Brain pericyte (primary cell): Measurements from ENCODE around the gene NDC1.
"Not testable (repeated sequence)": the region's sequence is repeated elsewhere in the genome, so short reads cannot be mapped to it uniquely, and the experiment has no call there.

Experiments used
- DNase-seq: peaks from one replicate; pipeline ENCODE4 v3.0.0-alpha.2; 2012; ENCODE audit warnings: low read depth, low spot score

Gene NDC1

DNA sequence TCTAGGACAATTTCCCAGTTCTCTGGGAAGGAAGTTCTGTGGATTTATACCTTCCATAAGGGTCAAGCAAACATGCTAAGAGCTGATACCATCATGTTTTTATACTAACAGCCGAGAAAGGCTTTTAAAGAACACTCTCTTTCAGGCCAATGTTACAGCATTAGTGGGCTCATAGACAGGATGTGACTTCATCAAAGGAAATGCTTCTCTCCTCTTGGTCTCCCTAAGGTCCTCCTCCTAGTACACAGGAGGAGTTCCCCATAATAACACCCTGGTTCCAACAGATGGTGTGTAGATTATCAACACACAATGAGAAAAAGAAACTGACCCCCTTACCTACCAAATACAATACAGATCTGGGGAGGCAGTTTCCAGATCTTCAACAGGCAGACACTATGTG lies 72.4 kb downstream of the NDC1 start:
- DNase-seq: no peak

DNA sequence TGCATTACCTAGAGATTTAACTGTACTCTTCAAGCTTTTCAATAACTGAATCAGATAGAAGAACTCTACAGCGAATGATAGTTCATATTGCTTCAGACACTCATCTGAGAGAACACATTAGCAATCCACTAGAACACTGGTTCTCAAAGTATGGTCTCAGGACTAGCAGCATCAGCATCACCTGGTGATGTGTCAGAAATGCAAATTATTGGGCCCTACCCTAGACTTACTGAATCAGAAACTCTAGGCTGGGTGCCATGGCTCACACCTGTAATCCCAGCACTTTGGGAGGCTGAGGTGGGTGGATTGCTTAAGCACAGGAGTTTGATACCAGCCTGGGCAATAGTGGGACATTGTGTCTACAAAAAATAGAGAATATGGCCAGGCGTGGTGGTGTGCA lies 74.2 kb downstream of the NDC1 start:
- DNase-seq: no peak

DNA sequence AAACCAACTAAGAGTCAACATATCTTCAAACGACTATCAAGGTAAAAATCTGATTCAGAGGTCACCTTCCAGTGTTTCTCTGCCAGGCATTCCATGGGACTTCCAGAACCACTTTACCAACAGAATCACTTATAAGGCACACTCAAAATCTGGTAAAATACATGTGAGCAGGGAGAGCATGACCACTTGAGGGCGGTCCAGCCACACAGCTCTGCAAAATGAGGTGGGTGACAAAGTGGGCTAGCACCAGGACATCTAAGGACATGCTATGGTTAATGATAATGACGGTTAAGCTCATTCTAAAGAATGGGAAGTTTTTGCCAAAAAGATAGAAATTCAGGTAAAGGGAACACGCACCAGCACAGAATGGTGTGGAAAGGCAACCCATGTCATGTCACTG lies 74.6 kb downstream of the NDC1 start:
- DNase-seq: no peak

DNA sequence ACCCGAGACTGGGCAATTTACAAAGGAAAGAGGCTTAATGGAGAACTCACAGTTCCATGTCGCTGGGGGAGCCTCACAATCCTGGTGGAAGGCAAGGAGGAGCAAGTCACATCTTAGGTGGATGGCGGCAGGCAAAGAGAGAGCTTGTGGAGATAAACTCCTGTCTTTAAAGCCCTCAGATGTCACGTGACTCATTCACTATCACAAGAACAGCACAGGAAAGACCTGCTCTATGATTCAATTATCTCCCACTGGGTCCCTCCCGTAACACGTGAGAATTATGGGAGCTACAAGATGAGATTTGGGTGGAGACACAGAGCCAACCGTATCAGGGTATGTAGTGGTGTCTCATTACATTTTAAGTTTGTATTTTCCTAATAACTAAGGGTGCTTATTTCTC lies 77.6 kb downstream of the NDC1 start:
- DNase-seq: not testable (repeated sequence)

DNA sequence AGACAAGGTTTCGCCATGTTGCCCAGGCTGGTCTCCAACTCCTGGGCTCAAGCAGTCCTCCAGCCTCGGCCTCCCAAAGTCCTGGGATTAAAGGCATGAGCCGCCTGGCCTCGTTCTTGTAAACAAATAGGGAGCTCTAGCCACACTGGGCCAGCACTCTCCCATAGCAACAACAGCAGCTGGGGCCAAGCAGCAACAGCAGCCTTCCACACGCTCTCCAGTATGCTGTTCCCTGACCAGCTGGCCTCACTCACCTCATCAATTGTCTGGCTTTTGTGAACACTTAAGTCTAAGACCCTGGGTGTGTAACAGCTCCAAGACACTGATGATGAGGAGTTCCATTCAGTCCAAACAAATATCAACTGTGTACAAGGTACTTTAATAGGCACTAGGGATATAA lies 82.2 kb downstream of the NDC1 start:
- no peak for DNase-seq

DNA sequence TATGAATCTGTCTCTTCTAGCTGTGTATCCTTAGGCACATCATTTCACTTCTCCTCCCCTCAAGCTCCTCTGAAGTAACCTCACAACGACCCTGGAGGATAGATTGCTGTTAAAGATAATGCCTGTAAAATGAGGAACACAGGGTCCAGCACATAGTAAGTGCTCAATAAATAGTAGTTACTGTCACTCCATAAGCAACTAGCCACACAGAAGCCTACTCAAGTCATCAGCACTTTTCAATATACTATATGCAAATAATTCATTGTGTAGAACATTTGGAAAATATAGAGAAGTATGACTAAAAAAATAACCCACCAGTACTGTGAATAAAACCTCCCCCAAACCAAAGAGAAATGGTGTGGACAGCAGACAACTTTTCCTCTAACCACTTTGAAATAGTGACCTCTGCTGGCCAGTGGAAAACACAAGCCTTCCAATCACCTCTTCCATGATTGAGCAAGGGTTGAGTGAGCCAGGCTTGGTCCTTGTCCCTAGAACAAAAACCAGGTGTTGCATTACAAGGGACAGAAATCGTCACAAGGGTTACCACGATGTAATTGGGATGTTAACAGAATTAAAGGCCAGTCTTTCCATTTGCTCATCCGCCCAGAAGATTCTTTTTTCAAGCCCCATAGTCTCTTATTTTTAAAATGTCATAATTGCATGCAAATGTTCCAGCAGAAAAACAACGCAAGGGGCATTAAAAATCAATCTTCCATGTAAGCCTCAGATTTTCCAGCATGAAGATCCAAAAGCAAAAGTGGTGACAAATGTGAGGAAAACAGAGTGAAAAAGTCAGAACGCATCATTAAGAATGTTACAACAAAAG lies 83.4 kb downstream of the NDC1 start:
- DNase-seq: no peak

DNA sequence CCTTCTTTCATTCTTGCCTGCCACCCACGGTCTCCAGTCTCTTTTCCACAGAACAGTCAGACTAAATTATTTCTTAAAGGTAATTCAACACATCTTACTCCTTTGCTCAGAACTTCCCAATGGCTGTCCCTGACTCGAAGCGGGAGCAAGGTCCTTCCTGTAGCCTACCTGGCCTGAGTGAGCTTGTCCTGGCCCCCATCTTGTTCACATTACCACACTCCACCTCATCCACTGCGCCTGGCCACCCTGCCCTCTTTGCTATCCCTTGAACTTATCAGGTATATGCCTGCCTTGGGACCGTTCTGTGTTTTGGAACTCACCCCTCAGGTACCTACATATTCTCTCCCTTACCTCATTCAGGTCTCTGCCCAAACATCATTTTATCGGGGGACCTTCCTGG lies 85.8 kb downstream of the NDC1 start:
- no peak for DNase-seq

DNA sequence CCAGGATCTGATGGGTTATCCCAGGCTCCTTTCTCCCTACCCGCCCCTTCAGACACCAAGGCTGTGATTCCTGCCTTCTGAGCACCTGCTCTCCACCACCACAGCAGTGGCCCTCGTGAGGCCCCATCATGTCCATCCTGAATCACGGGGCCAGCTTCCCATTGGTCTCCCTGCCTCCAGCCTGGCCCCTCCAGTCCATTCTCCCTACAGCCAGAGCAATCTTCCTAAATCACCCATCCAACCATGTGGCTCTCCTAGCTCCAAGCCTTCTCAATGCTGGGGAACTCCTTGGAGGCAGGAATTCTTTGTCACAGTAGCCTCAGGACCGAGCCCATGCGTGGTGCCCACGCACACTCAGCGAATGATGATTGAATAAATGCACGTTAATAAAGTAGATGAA lies 90.3 kb downstream of the NDC1 start:
- DNase-seq: no peak

DNA sequence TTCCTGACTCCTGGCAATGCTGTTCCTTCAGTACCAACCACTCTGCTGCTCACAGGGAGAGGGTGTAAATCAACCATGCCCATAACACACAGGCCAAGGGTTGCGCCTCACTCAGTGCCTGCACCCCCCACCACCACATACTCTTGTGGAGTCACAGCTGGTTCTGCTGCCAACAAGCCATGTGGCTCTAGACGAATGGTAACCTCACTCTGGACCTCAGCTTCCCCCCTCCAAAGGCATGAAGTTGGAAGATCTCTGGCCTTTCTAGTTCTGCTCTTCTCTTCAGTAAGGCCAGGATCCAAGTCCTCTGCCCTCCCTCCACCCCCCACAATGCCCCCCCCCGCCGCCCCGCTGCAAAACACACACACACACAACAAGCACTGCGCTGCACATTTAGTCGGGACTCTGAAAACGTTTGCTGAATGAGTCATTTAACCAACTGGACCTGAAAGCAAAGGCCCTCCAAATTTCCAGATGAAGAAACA lies 97.4 kb downstream of the NDC1 start:
- DNase-seq: no peak

DNA sequence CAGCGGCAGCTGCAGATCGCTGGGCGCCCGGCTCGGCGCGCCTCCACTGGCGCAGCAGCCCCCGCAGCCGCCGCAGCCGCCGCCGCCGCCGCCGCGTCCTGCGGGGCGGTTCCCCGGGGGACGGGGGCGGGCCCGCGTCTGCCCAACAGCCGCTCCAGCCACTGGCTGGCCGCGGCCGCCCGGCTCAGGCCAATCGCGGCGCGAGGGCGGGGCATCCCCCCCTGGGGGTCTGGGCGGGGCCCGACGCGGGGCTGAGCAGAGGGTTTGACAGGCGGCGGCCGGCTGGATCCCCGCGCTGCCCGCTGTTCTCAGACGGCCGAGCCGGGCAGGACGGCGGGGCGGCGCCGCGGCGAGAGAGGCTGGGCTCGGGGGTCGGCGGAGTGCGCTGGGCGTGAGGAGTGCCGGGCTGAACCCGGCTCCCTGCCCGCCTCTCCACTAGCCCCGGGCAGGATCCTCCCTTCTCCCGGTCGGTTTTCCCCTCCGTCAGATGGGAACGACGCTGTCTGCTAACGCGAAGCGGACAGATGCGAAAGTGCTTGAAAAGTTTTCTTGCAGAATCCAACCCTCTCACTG lies 98.9 kb downstream of the NDC1 start, which contains the start of gene GLIS1:
TSS of gene GLIS1 (minus strand) at position 56 of the 573 bp plus-strand sequence. CDS start 1,100 bp downstream, outside the sequence.
- DNase-seq: no peak

DNA sequence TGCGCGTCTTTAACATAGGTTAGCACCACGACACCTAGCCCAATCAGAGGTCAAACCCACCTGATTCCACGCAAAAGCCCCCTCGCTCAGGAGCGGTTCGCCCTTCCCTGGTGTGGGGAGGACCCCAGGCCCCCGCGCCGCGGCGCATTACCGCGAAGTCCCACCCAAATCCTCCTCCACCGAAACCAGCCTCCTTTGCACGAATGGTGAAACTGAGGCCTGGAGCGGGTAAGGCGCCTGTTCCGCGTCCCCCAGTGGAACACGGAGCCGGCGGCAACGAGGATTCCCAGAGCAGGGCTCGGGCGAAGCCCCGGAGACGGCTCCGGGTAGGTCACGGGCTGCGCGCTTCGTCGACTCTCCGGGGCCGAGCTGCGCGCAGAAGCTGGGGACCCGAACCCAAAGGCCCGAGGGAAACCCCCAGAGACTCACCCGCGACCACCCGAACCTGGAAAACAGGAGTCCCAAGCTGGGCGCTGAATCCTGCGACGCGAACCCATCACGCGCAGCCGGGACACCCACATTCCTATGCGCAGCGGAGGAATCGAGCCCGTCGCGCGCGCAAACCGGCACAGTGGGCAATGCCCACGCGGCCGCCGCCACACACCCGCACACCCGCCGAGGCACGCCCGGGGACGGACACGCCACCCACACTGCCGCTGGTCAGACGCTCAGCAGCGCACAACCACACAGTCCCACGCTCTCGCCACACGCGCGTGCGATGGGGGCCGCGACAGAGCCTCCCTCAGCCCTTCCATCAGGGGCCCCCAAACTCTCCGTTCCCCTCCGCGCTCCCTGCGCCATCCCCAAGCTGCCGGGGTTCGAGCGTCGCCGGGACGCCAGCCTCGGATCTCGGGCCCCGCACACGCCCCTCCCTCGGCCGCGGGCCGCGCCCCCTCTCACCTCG lies 99.6 kb downstream of the NDC1 start:
- DNase-seq: no peak

DNA sequence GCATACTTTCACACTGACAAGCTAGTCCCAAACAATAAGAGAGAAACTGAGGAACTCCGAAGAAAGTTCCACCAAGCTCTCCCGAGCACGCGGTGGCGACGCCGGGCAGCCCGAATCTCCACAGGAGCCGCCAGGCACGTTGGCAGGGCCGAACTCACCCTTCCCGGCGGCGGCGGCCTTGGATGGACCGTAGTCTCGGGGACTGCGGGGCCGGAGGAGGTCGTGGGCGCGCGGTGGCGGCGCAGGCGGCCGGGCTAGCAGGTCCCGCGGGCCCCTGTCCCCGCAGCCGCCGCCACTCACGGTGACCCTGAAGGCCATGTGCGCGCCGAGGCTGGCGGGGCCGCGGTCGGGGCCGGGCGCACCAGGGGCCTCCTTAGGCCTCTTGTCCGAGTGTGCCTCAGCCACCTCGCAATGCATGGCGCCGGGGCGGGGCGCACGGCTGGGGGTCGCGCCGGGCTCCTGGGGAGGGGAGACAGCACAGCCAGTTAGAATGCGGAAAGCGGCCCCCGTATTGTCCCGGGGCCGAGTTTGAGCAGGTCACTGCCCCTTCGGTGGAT lies 100.4 kb downstream of the NDC1 start:
- DNase-seq: no peak

DNA sequence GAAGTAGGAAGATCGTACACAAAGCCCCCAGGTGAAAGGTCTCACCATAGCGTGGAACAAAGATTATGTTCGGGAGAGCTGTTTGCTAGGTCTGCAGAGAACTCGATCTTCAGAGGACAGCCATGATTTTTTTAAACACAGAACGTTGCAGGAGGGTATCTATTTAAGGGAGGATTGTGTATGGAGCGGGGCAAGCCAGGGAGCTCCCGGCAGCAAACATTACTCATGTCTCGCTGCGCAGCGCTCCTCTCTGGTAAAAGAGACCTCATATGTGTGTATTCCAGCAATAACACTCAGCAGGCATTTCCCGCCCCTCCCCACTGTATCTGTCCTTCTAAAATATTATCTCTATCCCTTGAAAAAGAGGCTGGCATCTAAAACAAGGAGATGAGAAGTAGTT lies 101.8 kb downstream of the NDC1 start:
- DNase-seq: no peak

DNA sequence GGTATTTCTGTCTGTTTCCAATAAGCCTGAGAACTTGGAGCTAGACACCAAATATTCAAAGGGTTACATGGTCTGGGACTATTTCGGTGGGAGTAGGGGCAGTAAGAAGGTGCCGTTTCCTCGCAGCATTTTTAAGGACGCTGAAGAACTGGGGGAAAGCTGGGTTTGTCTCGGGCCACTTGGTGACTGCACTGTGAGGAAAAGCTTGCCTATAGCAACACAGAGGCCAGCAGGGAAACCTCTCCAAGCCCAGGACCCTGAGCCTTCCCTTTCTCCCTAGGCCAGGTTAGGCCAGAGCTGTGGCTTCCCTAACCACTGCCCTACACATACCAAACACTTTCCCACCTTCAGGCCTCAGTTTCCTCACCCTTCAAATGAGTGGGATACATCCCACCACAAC lies 102.4 kb downstream of the NDC1 start:
- DNase-seq: no peak

DNA sequence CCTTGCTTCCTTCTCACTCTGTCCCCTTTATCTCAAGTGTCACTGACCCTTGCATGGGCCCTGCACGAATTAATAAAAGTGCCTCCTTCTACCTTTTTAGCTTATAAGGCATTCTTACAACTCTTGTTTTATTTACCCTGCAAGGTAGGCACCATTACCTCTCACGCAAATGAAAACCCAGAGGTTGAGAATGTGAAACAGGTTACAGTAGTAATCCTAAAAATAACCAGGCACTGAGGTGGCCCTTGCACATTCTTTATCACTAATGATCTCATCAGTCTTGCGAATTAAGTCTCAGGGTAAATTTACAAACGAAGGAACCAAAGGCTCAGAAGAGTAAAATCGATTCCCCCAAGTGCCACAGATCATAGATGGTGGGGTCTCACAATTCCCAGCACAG lies 102.8 kb downstream of the NDC1 start:
- no peak for DNase-seq

DNA sequence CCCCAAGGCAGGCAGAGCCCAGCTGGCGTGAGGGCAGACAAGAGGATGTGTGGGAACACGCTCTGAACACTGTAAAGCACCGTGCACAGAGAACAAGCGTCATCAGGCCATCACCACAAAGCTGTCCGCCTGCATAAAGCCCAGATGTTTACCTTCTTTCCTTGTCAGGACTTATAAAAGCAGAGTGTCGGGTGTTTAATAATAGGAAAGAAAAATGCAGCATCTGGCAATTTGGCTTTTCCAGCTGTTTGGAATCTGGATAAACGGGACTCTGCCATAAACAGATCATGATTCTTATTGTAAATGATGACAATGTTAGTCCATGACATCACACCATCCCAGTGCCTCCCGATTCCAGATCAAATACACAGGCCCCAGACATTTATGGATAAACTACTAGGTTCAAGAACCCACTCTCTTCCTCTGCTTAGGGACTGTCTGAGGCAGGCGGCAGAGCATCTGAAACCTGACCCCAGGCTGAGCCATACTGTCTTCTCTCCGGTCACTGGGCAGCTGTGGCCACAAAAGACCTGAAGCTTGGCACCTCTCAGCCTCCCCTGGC lies 103.4 kb downstream of the NDC1 start:
- no peak for DNase-seq

DNA sequence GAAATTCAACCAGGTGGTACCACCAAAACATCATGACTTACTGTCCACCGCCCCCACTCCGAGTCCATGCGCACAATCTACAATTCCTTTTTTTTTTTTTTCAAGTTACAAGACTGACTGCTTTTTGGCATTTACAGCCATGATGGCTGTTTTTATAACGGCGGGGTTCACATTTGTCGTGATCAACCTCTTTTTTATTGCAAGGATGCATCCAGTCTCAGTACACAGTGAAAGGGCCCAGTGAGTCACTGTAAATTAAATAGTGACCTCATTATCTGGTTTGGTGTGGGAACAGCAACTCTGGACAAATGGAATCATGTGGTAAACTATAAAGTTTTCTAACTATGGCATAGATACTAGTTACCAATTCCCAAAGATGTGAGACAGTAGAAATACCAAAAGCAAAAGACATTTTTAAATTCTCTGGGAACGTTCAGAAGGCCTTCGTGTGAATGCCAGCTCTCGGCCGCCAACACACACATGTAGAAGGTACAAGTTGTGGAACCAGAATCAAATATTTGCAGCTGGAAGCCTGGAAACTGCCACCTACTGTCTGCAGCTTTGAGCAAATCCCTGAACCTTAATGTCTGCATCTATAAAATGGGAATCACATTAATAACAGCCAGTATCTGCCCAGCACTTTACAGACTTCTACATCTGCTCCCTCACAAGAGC lies 104.0 kb downstream of the NDC1 start:
- DNase-seq: no peak

DNA sequence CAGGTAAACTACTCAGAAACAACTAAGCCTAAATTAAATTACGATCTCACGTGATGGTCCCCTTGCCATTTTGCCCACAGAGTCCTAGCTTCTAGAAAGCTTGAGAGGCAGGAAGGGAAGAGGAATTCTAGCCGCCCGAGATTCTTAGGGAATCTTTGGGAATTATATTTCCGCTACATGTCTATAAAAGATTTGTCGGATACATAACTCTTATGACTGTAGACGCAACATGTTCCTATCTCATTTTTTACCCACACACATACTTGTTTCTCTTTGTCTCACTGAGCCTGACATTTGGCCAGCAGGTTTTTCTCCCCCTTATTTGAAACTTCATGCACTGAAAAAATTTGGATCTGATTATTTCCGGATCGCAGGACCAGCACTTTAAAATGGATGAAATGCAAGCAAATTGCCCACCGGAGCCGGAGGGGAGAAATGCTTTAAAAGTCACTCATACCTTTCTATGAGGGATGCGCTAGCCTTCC lies 104.6 kb downstream of the NDC1 start:
- DNase-seq: no peak

DNA sequence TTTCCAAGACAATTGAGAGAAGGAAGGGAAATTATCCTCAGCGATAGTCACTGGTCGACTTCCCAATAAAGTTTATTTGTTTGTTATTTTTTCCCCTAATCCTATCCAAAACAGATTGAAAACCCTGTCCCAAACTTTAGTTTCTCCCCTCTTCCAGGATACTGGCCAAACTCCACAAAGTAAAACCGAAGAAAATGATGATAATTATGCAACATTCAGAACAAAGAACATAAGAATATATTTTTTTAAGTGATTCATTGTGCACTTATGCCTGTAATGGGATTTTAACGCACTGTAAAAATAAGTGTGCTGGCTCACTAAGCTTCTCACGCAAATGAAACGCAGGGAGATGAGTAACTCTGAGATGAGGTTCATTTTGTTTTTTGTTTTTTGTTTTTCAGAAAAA lies 105.2 kb downstream of the NDC1 start:
- no peak for DNase-seq

DNA sequence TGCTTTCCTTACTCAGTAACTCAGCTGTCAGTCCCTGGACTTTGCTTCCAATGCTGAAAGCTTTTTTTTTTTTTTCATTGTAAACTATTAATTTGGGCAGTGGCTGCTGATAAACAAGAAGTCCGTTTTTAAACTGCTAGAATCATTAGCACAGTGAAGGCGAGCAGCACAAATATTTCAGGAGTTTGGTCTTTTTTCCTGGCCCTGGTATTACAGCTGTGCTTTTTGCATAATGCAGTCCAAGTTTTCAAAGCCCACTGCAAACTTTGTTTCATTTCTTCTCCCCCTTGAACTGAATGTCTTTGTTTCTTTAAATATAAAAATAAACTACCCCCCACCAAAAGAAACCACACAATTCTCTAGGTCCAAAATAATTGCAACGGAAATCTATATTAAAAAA lies 105.7 kb downstream of the NDC1 start:
- no peak for DNase-seq

DNA sequence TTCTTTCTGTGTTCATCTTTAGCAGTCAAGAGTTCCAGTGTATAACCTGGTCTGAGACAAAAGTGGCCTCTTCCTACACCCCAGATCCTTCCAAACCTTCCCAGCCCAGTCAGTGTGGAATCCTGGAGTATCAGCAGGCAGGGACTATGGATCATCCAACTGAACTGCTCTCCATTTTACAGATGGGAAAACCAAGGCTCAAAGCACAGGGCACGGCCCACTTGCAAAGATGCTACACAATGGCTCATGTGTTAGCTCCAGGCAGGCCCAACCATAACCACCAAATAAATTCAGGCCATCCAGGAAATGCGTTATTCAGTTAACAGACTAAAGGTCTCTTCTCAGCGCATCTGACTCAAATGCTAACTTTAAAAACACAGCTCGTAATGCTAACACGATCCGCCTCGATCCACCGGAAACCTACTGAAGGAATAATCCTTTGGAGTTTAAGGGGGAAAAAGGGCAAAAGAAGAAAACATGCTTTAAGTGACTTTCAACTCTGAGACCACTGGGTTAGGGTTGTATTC lies 106.3 kb downstream of the NDC1 start:
- no peak for DNase-seq
